GM12878 (cell line): Measurements from ENCODE around the gene TEX13D. TPM values are rescaled to one million over a fixed set of nuclear protein-coding genes. Genes with fewer than 3 reads are reported as not detected.

ENCODE experiments used
- ATAC-seq: fragments of 200-7000 bp; cut with Tn5 transposase; 3 replicates; pipeline ENCODE4 v1.9.1; 2020; ENCODE audit warnings: mild to moderate bottlenecking, moderate library complexity
- Bru-seq: library from RNA; stranded (reverse); fragments of 400-500 nt; gene quantifications from one replicate; lab custom pipeline; 2021; lab: Mats Ljungman, UMichigan
- BruChase-seq, 2 experiments: library from RNA; stranded (reverse); fragments of 400-500 nt; gene quantifications; one replicate each; lab custom pipeline; 2021; lab: Mats Ljungman, UMichigan
- BruUV-seq: library from RNA; stranded (reverse); fragments of 400-500 nt; replicated peaks from 2 replicates; lab custom pipeline; 2021; lab: Mats Ljungman, UMichigan
- CTCF ChIA-PET: fragments of 300-600 bp; sonication (Branson Sonifier 250); formaldehyde crosslinking; extraction: SDS; loops from one replicate; lab custom pipeline; 2021; ENCODE audit warnings: inconsistent platforms; lab: Yijun Ruan, JAX
- POLR2A ChIA-PET: fragments of 350-600 bp; formaldehyde crosslinking; extraction: SDS; loops from one replicate; lab custom pipeline; 2021; ENCODE audit warnings: inconsistent platforms; lab: Charles Lee
- RAD21 ChIA-PET: fragments of 300-600 bp; sonication (Branson Sonifier 250); formaldehyde crosslinking; loops from one replicate; lab custom pipeline; 2023; ENCODE audit warnings: antibody characterized with exemption; ENCODE audit not compliant: unreplicated experiment; lab: Charles Lee
- SMC1A ChIA-PET: fragments of 300-600 bp; sonication (Branson Sonifier 250); formaldehyde crosslinking; loops from one replicate; lab custom pipeline; 2023; ENCODE audit not compliant: unreplicated experiment, uncharacterized antibody; lab: Charles Lee
- DNase-seq: peaks from one replicate; pipeline ENCODE4 v3.0.0-alpha.2; 2011; ENCODE audit warnings: low read depth, low spot score
- FAIRE-seq: peaks from 3 replicates; lab custom pipeline; 2011; peaks lifted over from hg19 to GRCh38; lab: Jason Lieb, UNC
- H2AFZ ChIP-seq: 2 replicates; pipeline ENCODE4 v1.6.0; 2011; ENCODE audit warnings: low read depth, low read length, control low read depth; ENCODE audit not compliant: control insufficient read depth
- H3K27ac ChIP-seq: 2 replicates; pipeline ENCODE4 v1.5.1; 2011; ENCODE audit warnings: control low read depth; ENCODE audit not compliant: control insufficient read depth, insufficient read depth
- H3K27me3 ChIP-seq, 2 experiments: replicated peaks in 1 of 2; 2 replicates each; pipeline versions ENCODE4 v1.6.0 to v1.6.1; 2011; ENCODE audit warnings: low read length in 1 of 2; ENCODE audit not compliant: control insufficient read depth in 2 of 2, insufficient read depth in 2 of 2
- H3K36me3 ChIP-seq, 2 experiments: 2 replicates each; pipeline ENCODE4 v1.5.1; 2011; ENCODE audit warnings: low read length in 1 of 2; ENCODE audit not compliant: control insufficient read depth in 2 of 2, insufficient read depth in 2 of 2
- H3K4me1 ChIP-seq: 2 replicates; pipeline ENCODE4 v1.6.1; 2011; ENCODE audit warnings: mild to moderate bottlenecking, low read length, moderate library complexity, mixed read lengths; ENCODE audit not compliant: control insufficient read depth, insufficient read depth
- H3K4me2 ChIP-seq: 2 replicates; pipeline ENCODE4 v1.6.0; 2011; ENCODE audit warnings: control low read depth; ENCODE audit not compliant: control insufficient read depth, insufficient read depth
- H3K4me3 ChIP-seq: fragments of 200-600 bp; sonication (generic); 2 replicates; pipeline ENCODE4 v1.5.1; 2016
- H3K79me2 ChIP-seq: 2 replicates; pipeline ENCODE4 v1.6.0; 2011; ENCODE audit warnings: low read length; ENCODE audit not compliant: control insufficient read depth, insufficient read depth
- H3K9ac ChIP-seq: 2 replicates; pipeline ENCODE4 v1.8.0; 2011; ENCODE audit warnings: low read length, control low read depth, mixed read lengths; ENCODE audit not compliant: control insufficient read depth, insufficient read depth
- H3K9me3 ChIP-seq: replicated peaks from 3 replicates; pipeline ENCODE4 v1.5.1; 2011; ENCODE audit warnings: mild to moderate bottlenecking, low read length; ENCODE audit not compliant: control insufficient read depth, insufficient read depth
- H4K20me1 ChIP-seq: 2 replicates; pipeline ENCODE4 v1.6.0; 2011; ENCODE audit not compliant: control insufficient read depth, insufficient read depth
- BCL11A ChIP-seq: IDR thresholded peaks from 2 replicates; pipeline ENCODE4 v1.6.1; 2011; ENCODE audit warnings: low read depth, low read length
- CBX3 ChIP-seq: fragments of 200-600 bp; sonication (generic); IDR thresholded peaks from 2 replicates; pipeline ENCODE4 v1.6.1; 2016; ENCODE audit warnings: low read depth, borderline replicate concordance
- GATAD2B ChIP-seq: fragments of 450-650 bp; conservative IDR thresholded peaks from 2 replicates; pipeline ENCODE4 v1.6.1; 2017; ENCODE audit warnings: low read depth, mild to moderate bottlenecking, moderate library complexity
- MYB ChIP-seq: fragments of 150-350 bp; IDR thresholded peaks from 2 replicates; pipeline ENCODE4 v1.6.1; 2014; ENCODE audit warnings: mild to moderate bottlenecking, low read depth, low read length, borderline replicate concordance
- NFIC ChIP-seq: IDR thresholded peaks from 2 replicates; pipeline ENCODE4 v1.6.1; 2012; ENCODE audit warnings: low read depth, mild to moderate bottlenecking, inconsistent platforms, low read length, moderate library complexity
- NRF1 ChIP-seq: conservative IDR thresholded peaks from 2 replicates; pipeline ENCODE4 v1.6.1; 2011; ENCODE audit warnings: mild to moderate bottlenecking, low read depth, low read length, improper control_type of control experiment
- POLR2AphosphoS5 ChIP-seq: IDR thresholded peaks from 2 replicates; pipeline ENCODE4 v1.6.1; 2011; ENCODE audit warnings: mild to moderate bottlenecking, low read length, inconsistent platforms
- RFX5 ChIP-seq: IDR thresholded peaks from 2 replicates; pipeline ENCODE4 v1.6.1; 2011; ENCODE audit warnings: low read depth, low read length, improper control_type of control experiment
- YBX1 ChIP-seq: fragments of 450-650 bp; IDR thresholded peaks from 2 replicates; pipeline ENCODE4 v1.6.1; 2016; ENCODE audit warnings: antibody characterized with exemption
- ZBTB11 ChIP-seq: fragments of 450-650 bp; formaldehyde crosslinking; IDR thresholded peaks from 2 replicates; pipeline ENCODE4 v1.5.0; 2022; ENCODE audit warnings: mild to moderate bottlenecking, missing genetic modification characterization
- ZNF384 ChIP-seq: IDR thresholded peaks from 2 replicates; pipeline ENCODE4 v1.6.1; 2012; ENCODE audit warnings: low read depth, mild to moderate bottlenecking, low read length, improper control_type of control experiment, borderline replicate concordance
- WGBS: methylation state at CpG from one replicate; pipeline ENCODE4 v1.1.6; 2016; ENCODE audit warnings: low lambda C conversion rate; ENCODE audit not compliant: insufficient replicate concordance, insufficient coverage; ENCODE audit errors: missing lambda C conversion rate; 5-methylcytosine and 5-hydroxymethylcytosine counted together
- in situ Hi-C: fragments of 300-500 bp; cut with MboI; formaldehyde crosslinking; loops from 9 replicates; pipeline ENCODE4 v1.14.3; 2018; ENCODE audit warnings: mixed read lengths
- intact Hi-C: fragments of 100-400 bp; cut with micrococcal nuclease; formaldehyde crosslinking; loops from one replicate; pipeline ENCODE4 v1.14.2; 2022; ENCODE audit not compliant: unreplicated experiment
- long read RNA-seq, 2 experiments: library from polyadenylated mRNA; unstranded; transcript quantifications; one replicate each; pipeline ENCODE4 v2.0.0, GENCODE V29; 2019 to 2020
- polyA minus RNA-seq, 3 experiments: library from RNA; depleted of rRNA, polyadenylated mRNA; stranded (reverse); fragments of >200 nt; gene quantifications; 2 replicates each; pipeline ENCODE4 v1.2.3, GENCODE V29; 2011
- polyA plus RNA-seq, 11 experiments: library from polyadenylated mRNA; depleted of rRNA in 4 of 11; unstranded in 6 of 11; stranded (reverse) in 5 of 11; fragments of >200 nt; fragmentation: Nextera tagmentation in 4 of 11; fragmentation: Illumina TruSeq in 1 of 11; extraction: Ambion mirVana in 4 of 11; extraction: Trizol in 1 of 11; gene quantifications; 1 replicate in 1 of 11; 2 replicates in 10 of 11; pipeline versions ENCODE4 v1.2.1 to v1.2.3, GENCODE V29; 2011 to 2016; ENCODE audit warnings: inconsistent platforms in 2 of 11, missing spikeins in 2 of 11, low read depth in 1 of 11
- total RNA-seq, 4 experiments: library from RNA; depleted of rRNA in 3 of 4; stranded (reverse); fragments of >200 nt in 3 of 4; fragmentation: Illumina TruSeq in 1 of 4; extraction: Trizol in 1 of 4; gene quantifications; 2 replicates each; pipeline versions ENCODE4 v1.2.1 to v1.2.3, GENCODE V29; 2013 to 2021
- TF ChIP-seq, protein P1 (sequence below): fragments of 450-650 bp; IDR thresholded peaks from 2 replicates; pipeline ENCODE4 v1.6.1; 2017; ENCODE audit warnings: mild to moderate bottlenecking, low read depth, inconsistent platforms; ENCODE audit not compliant: poor library complexity, severe bottlenecking

The TEX13D gene
- total RNA-seq (2013; cell fraction: nucleolus; rRNA removed), result 0.21 TPM in 1 of 2 replicates, not detected in the other
- total RNA-seq (2014; rRNA removed), result 0.11 and 0.22 TPM in 2 replicates
- 0.14 and 0.22 TPM in 2 replicates for total RNA-seq (2014; rRNA removed; fragmentation: Illumina TruSeq; extraction: Trizol)
- 0.15 and 0.24 TPM in 2 replicates for total RNA-seq (2021)
- polyA plus RNA-seq (2011; ENCODE audit: low read depth), result not detected
- polyA plus RNA-seq (2011; rRNA removed), result 2.9 and 4.6 TPM in 2 replicates
- polyA plus RNA-seq (2011; cell fraction: cytosol; rRNA removed), result 1.2 and 1.5 TPM in 2 replicates
- polyA plus RNA-seq (2011; cell fraction: nucleus; rRNA removed), result 0.80 and 0.87 TPM in 2 replicates
- polyA plus RNA-seq (2012), result 0.11 TPM in 1 of 2 replicates, not detected in the other
- polyA plus RNA-seq (2014; fragmentation: Illumina TruSeq; extraction: Trizol), result 0.17 and 0.19 TPM in 2 replicates
- polyA plus RNA-seq (2014; fragmentation: Nextera tagmentation; extraction: Ambion mirVana), result under 1 TPM in 1 of 2 experiments, not detected in 1; 0.20 TPM
- polyA plus RNA-seq (2014; rRNA removed), result 0.10 and 0.31 TPM in 2 replicates
- polyA plus RNA-seq (2016; fragmentation: Nextera tagmentation; extraction: Ambion mirVana), result under 1 TPM; 0.13 to 0.14 TPM
- 1.0 TPM in 2 replicates for polyA minus RNA-seq (2011; rRNA and poly(A)+ RNA removed)
- 0.40 and 0.52 TPM in 2 replicates for polyA minus RNA-seq (2011; cell fraction: cytosol; rRNA and poly(A)+ RNA removed)
- polyA minus RNA-seq (2011; cell fraction: nucleus; rRNA and poly(A)+ RNA removed), result 0.57 and 0.85 TPM in 2 replicates
- Bru-seq, nascent RNA, result not detected
- percentile 23 among the genes with signal in this experiment for BruChase-seq, experiment 1, labeled RNA remaining after a 6-hour chase
- not detected for BruChase-seq, experiment 2, labeled RNA remaining after a 2-hour chase
- long read RNA-seq, experiment 1, result 0 reads
- long read RNA-seq, experiment 2, partial matches to known transcripts, result 0 of 8 reads
- long read RNA-seq, experiment 2, other reads (novel, unspliced or antisense), result 8 of 8 reads

GRCh38 chrX:124332481-124333424 is at the start of gene TEX13D:
Gene TEX13D (plus strand): TSS chrX:124332660. CDS start chrX:124332918, 258 bp downstream.
- Histone ChIP-seq H3K27ac (no peak within 1 kb of the TSS), H3K9me3 (no peaks in the 10 kb centered on the region), H4K20me1 (no peaks in the 10 kb centered on the region), H3K36me3 (no peaks in the 10 kb centered on the region), H3K4me2 (no peak within 1 kb of the TSS), H3K4me1 (no peaks in the 10 kb centered on the region), H3K79me2 (no peaks in the 10 kb centered on the region), H3K9ac (no peak within 1 kb of the TSS), H3K27me3 (no peaks in the 10 kb centered on the region), H3K4me3 (no peak within 1 kb of the TSS), H2AFZ (no peak within 1 kb of the TSS)
- CTCF ChIA-PET, result no interaction called here
- RAD21 ChIA-PET, result no interaction called here
- no peak for DNase-seq
- SMC1A ChIA-PET, result no interaction called here
- no TSS peak for BruUV-seq
- FAIRE-seq, result no peak
- in situ Hi-C loops, result no loop called here
- POLR2A ChIA-PET, result no interaction called here
- no peak for ATAC-seq
- 79% methylated on average over 49 of the region's 57 CpGs for WGBS
- intact Hi-C loops, result no loop called here
- TF ChIP-seq ZBTB11 (CRISPR knock-in tag) (no peak), RFX5 (no peak), NFIC (no peak), YBX1 (no peak), POLR2AphosphoS5 (no peak), NRF1 (no peak), BCL11A (no peak), GATAD2B (no peak), CBX3 (no peak), MYB (no peak), ZNF384 (no peak)
- TF ChIP-seq, protein P1, sequence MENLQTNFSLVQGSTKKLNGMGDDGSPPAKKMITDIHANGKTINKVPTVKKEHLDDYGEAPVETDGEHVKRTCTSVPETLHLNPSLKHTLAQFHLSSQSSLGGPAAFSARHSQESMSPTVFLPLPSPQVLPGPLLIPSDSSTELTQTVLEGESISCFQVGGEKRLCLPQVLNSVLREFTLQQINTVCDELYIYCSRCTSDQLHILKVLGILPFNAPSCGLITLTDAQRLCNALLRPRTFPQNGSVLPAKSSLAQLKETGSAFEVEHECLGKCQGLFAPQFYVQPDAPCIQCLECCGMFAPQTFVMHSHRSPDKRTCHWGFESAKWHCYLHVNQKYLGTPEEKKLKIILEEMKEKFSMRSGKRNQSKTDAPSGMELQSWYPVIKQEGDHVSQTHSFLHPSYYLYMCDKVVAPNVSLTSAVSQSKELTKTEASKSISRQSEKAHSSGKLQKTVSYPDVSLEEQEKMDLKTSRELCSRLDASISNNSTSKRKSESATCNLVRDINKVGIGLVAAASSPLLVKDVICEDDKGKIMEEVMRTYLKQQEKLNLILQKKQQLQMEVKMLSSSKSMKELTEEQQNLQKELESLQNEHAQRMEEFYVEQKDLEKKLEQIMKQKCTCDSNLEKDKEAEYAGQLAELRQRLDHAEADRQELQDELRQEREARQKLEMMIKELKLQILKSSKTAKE, result no peak
